HEK293 (cell line): ENCODE data around the gene CCDC136.
A peak's percentile ranks its signal among the peaks of the same experiment; 100 is the strongest.

Experiments used
- CTCF ChIA-PET: fragments of 350-600 bp; formaldehyde crosslinking; extraction: SDS; loops from one replicate; lab custom pipeline; 2021; ENCODE audit warnings: antibody characterized with exemption; lab: Yijun Ruan, JAX
- POLR2A ChIA-PET: fragments of 300-600 bp; formaldehyde crosslinking; extraction: SDS; loops from one replicate; lab custom pipeline; 2020; ENCODE audit warnings: antibody characterized with exemption, inconsistent platforms; lab: Yijun Ruan, JAX
- H3K27ac ChIP-seq: fragments of 200-500 bp; sonication (Bioruptor generic); 2 replicates; pipeline ENCODE4 v1.5.1; 2014; ENCODE audit warnings: low read depth, low read length, control low read depth, inconsistent platforms; ENCODE audit errors: extremely low read depth
- H3K36me3 ChIP-seq, 2 experiments: fragments of 200-500 bp in 1 of 2; sonication (Bioruptor generic) in 1 of 2; 1 replicate in 1 of 2; 2 replicates in 1 of 2; pipeline ENCODE4 v1.5.1; 2014 to 2017; ENCODE audit warnings: inconsistent platforms in 2 of 2, low read length in 2 of 2; ENCODE audit not compliant: control insufficient read depth in 2 of 2, insufficient read depth in 1 of 2
- H3K4me1 ChIP-seq: fragments of 200-500 bp; sonication (Bioruptor generic); 2 replicates; pipeline ENCODE4 v1.5.1; 2014; ENCODE audit warnings: mild to moderate bottlenecking, low read length, inconsistent platforms; ENCODE audit not compliant: control insufficient read depth, insufficient read depth
- H3K4me3 ChIP-seq: 2 replicates; pipeline ENCODE4 v1.5.1; 2011; ENCODE audit warnings: low read depth, mild to moderate bottlenecking, control low read depth, low read length, moderate library complexity
- H3K9me3 ChIP-seq: fragments of 200-500 bp; sonication (Bioruptor generic); 2 replicates; pipeline ENCODE4 v1.5.1; 2014; ENCODE audit warnings: low read depth, low read length, inconsistent platforms; ENCODE audit not compliant: control insufficient read depth, insufficient read depth
- EGR2 ChIP-seq: fragments of 450-650 bp; formaldehyde crosslinking; IDR thresholded peaks from 2 replicates; pipeline ENCODE4 v1.5.1; 2016; ENCODE audit warnings: low read depth, missing biosample characterization, missing genetic modification characterization
- FEZF1 ChIP-seq: fragments of 450-650 bp; formaldehyde crosslinking; IDR thresholded peaks from 2 replicates; pipeline ENCODE4 v1.5.1; 2016; ENCODE audit warnings: missing biosample characterization, missing genetic modification characterization
- SP2 ChIP-seq: fragments of 450-650 bp; formaldehyde crosslinking; IDR thresholded peaks from 2 replicates; pipeline ENCODE4 v1.5.1; 2016; ENCODE audit warnings: missing biosample characterization, missing genetic modification characterization
- ZBTB20 ChIP-seq: fragments of 450-650 bp; formaldehyde crosslinking; IDR thresholded peaks from 2 replicates; pipeline ENCODE4 v1.5.1; 2016; ENCODE audit warnings: missing biosample characterization, missing genetic modification characterization
- ZBTB7A ChIP-seq: fragments of 450-650 bp; formaldehyde crosslinking; IDR thresholded peaks from 2 replicates; pipeline ENCODE4 v1.5.1; 2016; ENCODE audit warnings: low read depth, missing biosample characterization, missing genetic modification characterization
- ZNF112 ChIP-seq: fragments of 450-650 bp; formaldehyde crosslinking; IDR thresholded peaks from 2 replicates; pipeline ENCODE4 v1.5.0; 2017; ENCODE audit warnings: missing biosample characterization, missing genetic modification characterization
- ZNF121 ChIP-seq: fragments of 450-650 bp; formaldehyde crosslinking; IDR thresholded peaks from 2 replicates; pipeline ENCODE4 v1.5.1; 2016; ENCODE audit warnings: missing biosample characterization, missing genetic modification characterization
- ZNF138 ChIP-seq: fragments of 450-650 bp; formaldehyde crosslinking; IDR thresholded peaks from 2 replicates; pipeline ENCODE4 v1.5.1; 2016; ENCODE audit warnings: missing biosample characterization, missing genetic modification characterization, borderline replicate concordance
- ZNF157 ChIP-seq: fragments of 450-650 bp; formaldehyde crosslinking; IDR thresholded peaks from 2 replicates; pipeline ENCODE4 v1.5.1; 2016; ENCODE audit warnings: missing biosample characterization, missing genetic modification characterization
- ZNF169 ChIP-seq: fragments of 450-650 bp; formaldehyde crosslinking; IDR thresholded peaks from 2 replicates; pipeline ENCODE4 v1.5.1; 2016; ENCODE audit warnings: missing biosample characterization, missing genetic modification characterization
- ZNF174 ChIP-seq: fragments of 450-650 bp; formaldehyde crosslinking; IDR thresholded peaks from 2 replicates; pipeline ENCODE4 v1.5.0; 2017; ENCODE audit warnings: missing biosample characterization, mild to moderate bottlenecking, missing genetic modification characterization
- ZNF433 ChIP-seq: fragments of 450-650 bp; formaldehyde crosslinking; IDR thresholded peaks from 2 replicates; pipeline ENCODE4 v1.5.1; 2016; ENCODE audit warnings: missing biosample characterization, missing genetic modification characterization, low read depth
- ZNF48 ChIP-seq: fragments of 450-650 bp; formaldehyde crosslinking; IDR thresholded peaks from 2 replicates; pipeline ENCODE4 v1.5.1; 2016; ENCODE audit warnings: missing biosample characterization, missing genetic modification characterization
- ZNF544 ChIP-seq: fragments of 450-650 bp; formaldehyde crosslinking; IDR thresholded peaks from 2 replicates; pipeline ENCODE4 v1.5.0; 2017; ENCODE audit warnings: missing biosample characterization, missing genetic modification characterization
- ZNF623 ChIP-seq: fragments of 450-650 bp; formaldehyde crosslinking; IDR thresholded peaks from 2 replicates; pipeline ENCODE4 v1.5.1; 2016; ENCODE audit warnings: missing biosample characterization, missing genetic modification characterization
- ZNF747 ChIP-seq: fragments of 450-650 bp; formaldehyde crosslinking; IDR thresholded peaks from 2 replicates; pipeline ENCODE4 v1.5.1; 2016; ENCODE audit warnings: missing biosample characterization, missing genetic modification characterization
- ZNF792 ChIP-seq: fragments of 450-650 bp; formaldehyde crosslinking; IDR thresholded peaks from 2 replicates; pipeline ENCODE4 v1.5.1; 2016; ENCODE audit warnings: missing biosample characterization, missing genetic modification characterization
- TF ChIP-seq, protein P1 (sequence below): fragments of 450-650 bp; IDR thresholded peaks from 2 replicates; pipeline ENCODE4 v1.5.1; 2018; ENCODE audit warnings: missing biosample characterization, missing genetic modification characterization
- TF ChIP-seq, protein P2 (sequence below): fragments of 450-650 bp; formaldehyde crosslinking; IDR thresholded peaks from 2 replicates; pipeline ENCODE4; 2016; ENCODE audit warnings: missing biosample characterization, missing genetic modification characterization
- TF ChIP-seq, protein P3 (sequence below): fragments of 450-650 bp; formaldehyde crosslinking; IDR thresholded peaks from 2 replicates; pipeline ENCODE4 v1.5.1; 2016; ENCODE audit warnings: missing biosample characterization, missing genetic modification characterization, borderline replicate concordance
- TF ChIP-seq, protein P4 (sequence below): fragments of 450-650 bp; formaldehyde crosslinking; IDR thresholded peaks from 2 replicates; pipeline ENCODE4 v1.5.1; 2016; ENCODE audit warnings: missing biosample characterization, missing genetic modification characterization

CCDC136 gene

DNA sequence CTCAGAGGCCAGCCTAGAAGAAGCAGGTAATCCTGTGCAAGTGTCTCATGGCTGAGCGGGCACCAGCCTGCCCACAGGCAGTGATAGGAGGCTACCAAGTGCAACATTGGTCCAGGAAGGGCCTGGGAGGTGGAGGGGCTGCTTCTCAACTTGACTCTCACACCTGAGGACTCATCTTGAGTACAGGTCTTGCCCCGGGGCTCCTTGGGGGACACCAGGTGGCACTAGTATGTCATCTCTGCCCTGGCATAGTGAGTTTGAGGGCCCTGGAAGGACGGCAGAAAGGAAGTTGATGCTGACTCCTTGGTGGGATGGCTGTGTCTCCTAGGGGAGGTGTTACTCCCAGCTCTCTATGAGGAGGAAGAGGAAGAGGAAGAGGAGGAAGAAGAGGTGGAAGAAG is 2.3 kb downstream of the CCDC136 start:
- Histone ChIP-seq H3K27ac (no peak overlapping the region), H3K4me3 (no peak overlapping the region), H3K9me3 (no peaks in the 10 kb centered on the region), H3K36me3 (peaks cover 0 to 17% of the 10 kb centered on the region in 2 experiments; a peak in 2 of 3 replicates), H3K4me1 (peaks cover 2% of the 10 kb centered on the region; the same call in 1 of the 2 replicates)
- ChIA-PET POLR2A (no interaction called here), CTCF (interaction anchor here (0.6 kb wide), 1 partner anchor 294 kb away, joined by 3 read pairs; no protein-coding TSS in a partner anchor)
- TF ChIP-seq ZNF157 (tag by site-specific recombination), result no peak
- TF ChIP-seq, protein P1, sequence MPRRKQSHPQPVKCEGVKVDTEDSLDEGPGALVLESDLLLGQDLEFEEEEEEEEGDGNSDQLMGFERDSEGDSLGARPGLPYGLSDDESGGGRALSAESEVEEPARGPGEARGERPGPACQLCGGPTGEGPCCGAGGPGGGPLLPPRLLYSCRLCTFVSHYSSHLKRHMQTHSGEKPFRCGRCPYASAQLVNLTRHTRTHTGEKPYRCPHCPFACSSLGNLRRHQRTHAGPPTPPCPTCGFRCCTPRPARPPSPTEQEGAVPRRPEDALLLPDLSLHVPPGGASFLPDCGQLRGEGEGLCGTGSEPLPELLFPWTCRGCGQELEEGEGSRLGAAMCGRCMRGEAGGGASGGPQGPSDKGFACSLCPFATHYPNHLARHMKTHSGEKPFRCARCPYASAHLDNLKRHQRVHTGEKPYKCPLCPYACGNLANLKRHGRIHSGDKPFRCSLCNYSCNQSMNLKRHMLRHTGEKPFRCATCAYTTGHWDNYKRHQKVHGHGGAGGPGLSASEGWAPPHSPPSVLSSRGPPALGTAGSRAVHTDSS, result peak; percentile 88

DNA sequence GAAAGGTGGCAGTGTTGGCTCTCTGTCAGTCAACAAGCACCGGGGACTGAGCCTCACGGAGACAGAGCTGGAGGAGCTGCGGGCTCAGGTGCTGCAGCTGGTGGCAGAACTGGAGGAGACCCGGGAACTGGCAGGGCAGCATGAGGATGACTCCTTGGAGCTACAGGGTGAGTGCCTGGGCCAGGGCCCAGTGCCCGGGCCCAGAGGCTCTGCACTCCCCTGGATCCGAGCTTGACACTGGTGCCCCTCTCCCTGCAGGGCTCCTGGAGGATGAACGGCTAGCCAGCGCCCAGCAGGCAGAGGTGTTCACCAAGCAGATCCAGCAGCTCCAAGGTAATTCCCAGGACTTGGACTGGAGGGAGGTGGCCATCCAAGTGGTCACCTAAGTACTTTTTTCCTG is 2.7 kb downstream of the CCDC136 start:
- no peaks in the 10 kb centered on the region for H3K9me3 ChIP-seq
- ChIA-PET POLR2A (no interaction called here), CTCF (interaction anchor here (0.6 kb wide), 1 partner anchor 294 kb away, joined by 3 read pairs; no protein-coding TSS in a partner anchor)
- no peak overlapping the region for H3K4me3 ChIP-seq
- peaks cover 0 to 17% of the 10 kb centered on the region in 2 experiments; a peak in 2 of 3 replicates for H3K36me3 ChIP-seq
- H3K4me1 ChIP-seq, result peaks cover 2% of the 10 kb centered on the region; the same call in 1 of the 2 replicates
- TF ChIP-seq SP2 (tag by site-specific recombination) (no peak), ZNF747 (tag by site-specific recombination) (no peak), FEZF1 (tag by site-specific recombination) (no peak), ZNF792 (tag by site-specific recombination) (no peak), ZBTB7A (no peak), ZNF48 (tag by site-specific recombination) (no peak), EGR2 (no peak), ZNF169 (tag by site-specific recombination) (no peak), ZNF138 (tag by site-specific recombination) (no peak), ZBTB20 (tag by site-specific recombination) (no peak), ZNF121 (no peak), ZNF623 (tag by site-specific recombination) (no peak), ZNF112 (tag by site-specific recombination) (no peak), ZNF433 (tag by site-specific recombination) (no peak), ZNF174 (tag by site-specific recombination) (no peak), ZNF544 (tag by site-specific recombination) (no peak)
- TF ChIP-seq, protein P2, sequence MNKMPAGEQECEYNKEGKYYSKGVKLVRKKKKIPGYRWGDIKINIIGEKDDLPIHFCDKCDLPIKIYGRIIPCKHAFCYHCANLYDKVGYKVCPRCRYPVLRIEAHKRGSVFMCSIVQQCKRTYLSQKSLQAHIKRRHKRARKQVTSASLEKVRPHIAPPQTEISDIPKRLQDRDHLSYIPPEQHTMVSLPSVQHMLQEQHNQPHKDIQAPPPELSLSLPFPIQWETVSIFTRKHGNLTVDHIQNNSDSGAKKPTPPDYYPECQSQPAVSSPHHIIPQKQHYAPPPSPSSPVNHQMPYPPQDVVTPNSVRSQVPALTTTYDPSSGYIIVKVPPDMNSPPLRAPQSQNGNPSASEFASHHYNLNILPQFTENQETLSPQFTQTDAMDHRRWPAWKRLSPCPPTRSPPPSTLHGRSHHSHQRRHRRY (tag by site-specific recombination), result no peak
- TF ChIP-seq, protein P3, sequence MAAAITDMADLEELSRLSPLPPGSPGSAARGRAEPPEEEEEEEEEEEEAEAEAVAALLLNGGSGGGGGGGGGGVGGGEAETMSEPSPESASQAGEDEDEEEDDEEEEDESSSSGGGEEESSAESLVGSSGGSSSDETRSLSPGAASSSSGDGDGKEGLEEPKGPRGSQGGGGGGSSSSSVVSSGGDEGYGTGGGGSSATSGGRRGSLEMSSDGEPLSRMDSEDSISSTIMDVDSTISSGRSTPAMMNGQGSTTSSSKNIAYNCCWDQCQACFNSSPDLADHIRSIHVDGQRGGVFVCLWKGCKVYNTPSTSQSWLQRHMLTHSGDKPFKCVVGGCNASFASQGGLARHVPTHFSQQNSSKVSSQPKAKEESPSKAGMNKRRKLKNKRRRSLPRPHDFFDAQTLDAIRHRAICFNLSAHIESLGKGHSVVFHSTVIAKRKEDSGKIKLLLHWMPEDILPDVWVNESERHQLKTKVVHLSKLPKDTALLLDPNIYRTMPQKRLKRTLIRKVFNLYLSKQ, result no peak
- TF ChIP-seq, protein P4, sequence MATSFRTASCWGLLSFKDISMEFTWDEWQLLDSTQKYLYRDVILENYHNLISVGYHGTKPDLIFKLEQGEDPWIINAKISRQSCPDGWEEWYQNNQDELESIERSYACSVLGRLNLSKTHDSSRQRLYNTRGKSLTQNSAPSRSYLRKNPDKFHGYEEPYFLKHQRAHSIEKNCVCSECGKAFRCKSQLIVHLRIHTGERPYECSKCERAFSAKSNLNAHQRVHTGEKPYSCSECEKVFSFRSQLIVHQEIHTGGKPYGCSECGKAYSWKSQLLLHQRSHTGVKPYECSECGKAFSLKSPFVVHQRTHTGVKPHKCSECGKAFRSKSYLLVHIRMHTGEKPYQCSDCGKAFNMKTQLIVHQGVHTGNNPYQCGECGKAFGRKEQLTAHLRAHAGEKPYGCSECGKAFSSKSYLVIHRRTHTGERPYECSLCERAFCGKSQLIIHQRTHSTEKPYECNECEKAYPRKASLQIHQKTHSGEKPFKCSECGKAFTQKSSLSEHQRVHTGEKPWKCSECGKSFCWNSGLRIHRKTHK (tag by site-specific recombination), result no peak
- H3K27ac ChIP-seq, result no peak overlapping the region
